Vagina (tissue), 2 donors: ENCODE data around the gene PIK3R6. TPM values are rescaled to one million over a fixed set of nuclear protein-coding genes. Genes with fewer than 3 reads are reported as not detected.

Experiments
- DNase-seq, 2 donors: peaks; one replicate each; pipeline ENCODE4 v3.0.0-alpha.2; 2017; ENCODE audit errors: extremely low spot score in 2 of 2
- H3K27ac ChIP-seq: fragments of 200-600 bp; sonication (generic); one replicate; pipeline ENCODE4 v1.5.1; 2019
- H3K27me3 ChIP-seq: fragments of 200-600 bp; sonication (generic); one replicate; pipeline ENCODE4 v1.5.1; 2019
- H3K36me3 ChIP-seq, 2 donors: fragments of 200-600 bp; sonication (generic); one replicate each; pipeline ENCODE4 v1.5.1; 2017 to 2019
- H3K4me1 ChIP-seq: fragments of 200-600 bp; sonication (generic); one replicate; pipeline ENCODE4 v1.5.1; 2019
- H3K4me3 ChIP-seq, 2 donors: fragments of 200-600 bp; sonication (generic); 1 replicate in 1 of 2; 2 replicates in 1 of 2; pipeline ENCODE4 v1.5.1; 2016 to 2019
- H3K9me3 ChIP-seq: fragments of 200-600 bp; sonication (generic); one replicate; pipeline ENCODE4 v1.5.1; 2019
- CTCF ChIP-seq, 3 experiments: fragments of 450-650 bp in 2 of 3; fragments of 200-600 bp in 1 of 3; sonication (generic) in 1 of 3; IDR thresholded peaks; one replicate each; pipeline ENCODE4 v1.5.1; 2017 to 2019; ENCODE audit warnings: antibody characterized with exemption in 3 of 3, mild to moderate bottlenecking in 2 of 3, moderate library complexity in 2 of 3
- POLR2A ChIP-seq, 2 donors: fragments of 450-650 bp; IDR thresholded peaks; one replicate each; pipeline ENCODE4 v1.6.1; 2017; ENCODE audit warnings: antibody characterized with exemption in 2 of 2, mild to moderate bottlenecking in 2 of 2, moderate library complexity in 2 of 2
- POLR2AphosphoS5 ChIP-seq, 2 donors: sonication (generic); formaldehyde crosslinking; IDR thresholded peaks; one replicate each; pipeline ENCODE4 v1.9.0; 2017; ENCODE audit warnings: antibody characterized with exemption in 2 of 2, mild to moderate bottlenecking in 2 of 2, low read depth in 1 of 2; ENCODE audit not compliant: insufficient read depth in 1 of 2
- intact Hi-C: fragments of 100-400 bp; cut with DNase I; formaldehyde crosslinking; loops from one replicate; pipeline ENCODE4 v1.15.1; 2023
- total RNA-seq: library from RNA; depleted of rRNA; stranded (reverse); fragments of >200 nt; gene quantifications from one replicate; pipeline ENCODE4 v1.2.3, GENCODE V29; 2016

PIK3R6 gene
- total RNA-seq, 1 donor from 2014 or later: 3.2 TPM

- H3K27ac ChIP-seq: no peak overlapping the region
- no peaks in the 10 kb centered on the region for H3K27me3 ChIP-seq
- intact Hi-C loops: no loop called here
- TF ChIP-seq POLR2A (IDR thresholded peaks at IDR 0.05) (no peak), POLR2AphosphoS5 (IDR thresholded peaks at IDR 0.05; ENCODE audit: insufficient read depth in 1 of 2, low read depth in 1 of 2) (no peak), CTCF (IDR thresholded peaks at IDR 0.05) (no peak)
- peak in 1 of 2 donors; percentile 27 for DNase-seq
- no peaks in the 10 kb centered on the region for H3K36me3 ChIP-seq
- no peaks in the 10 kb centered on the region for H3K9me3 ChIP-seq
- H3K4me3 ChIP-seq: no peak overlapping the region
- H3K4me1 ChIP-seq: no peaks in the 10 kb centered on the region
Observed at GRCh38 chr17:8829036-8829941, 38.2 kb downstream of the PIK3R6 start.

GRCh38 chr17:8828517-8828875 lies 39.0 kb downstream of the PIK3R6 start:
- intact Hi-C loops: no loop called here
- no peaks in the 10 kb centered on the region for H3K4me1 ChIP-seq
- no peak overlapping the region for H3K27ac ChIP-seq
- H3K4me3 ChIP-seq: no peak overlapping the region
- no peak for DNase-seq
- no peaks in the 10 kb centered on the region for H3K9me3 ChIP-seq
- H3K27me3 ChIP-seq: no peaks in the 10 kb centered on the region
- H3K36me3 ChIP-seq: no peaks in the 10 kb centered on the region
- TF ChIP-seq POLR2A (IDR thresholded peaks at IDR 0.05) (no peak), POLR2AphosphoS5 (IDR thresholded peaks at IDR 0.05; ENCODE audit: insufficient read depth in 1 of 2, low read depth in 1 of 2) (no peak), CTCF (IDR thresholded peaks at IDR 0.05) (no peak)

DNA sequence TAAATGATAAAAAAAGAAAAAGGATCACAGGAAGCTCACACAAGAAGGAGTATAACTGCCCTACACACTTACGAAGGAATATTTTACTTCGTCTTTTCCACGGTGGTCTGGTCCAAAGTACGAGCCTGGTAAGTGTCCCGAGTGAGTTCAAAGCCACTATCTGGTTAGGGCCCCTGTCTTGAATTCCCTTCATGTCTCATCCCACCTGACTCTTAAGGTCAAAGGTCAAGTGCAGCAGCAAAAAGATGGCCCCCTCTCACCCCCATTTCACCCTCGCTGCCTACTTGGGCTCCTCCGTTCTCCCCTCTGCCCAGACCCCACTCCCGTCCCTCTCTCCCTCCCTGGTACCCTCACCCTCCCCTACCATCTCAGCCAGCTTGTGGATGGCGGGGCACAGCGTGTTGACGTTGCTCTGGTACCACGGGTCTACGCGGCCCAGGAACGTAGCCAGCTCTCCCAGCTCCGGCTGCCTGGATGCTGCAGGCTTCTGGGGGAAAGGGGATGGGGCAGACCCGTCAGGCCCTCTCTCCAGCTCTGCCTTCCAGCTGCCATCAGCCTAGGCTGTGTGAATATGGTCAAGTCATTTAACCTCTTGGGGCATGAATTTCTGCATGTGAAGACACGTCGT lies 40.6 kb downstream of the PIK3R6 start:
- Histone ChIP-seq H3K27me3 (no peaks in the 10 kb centered on the region), H3K4me3 (no peak overlapping the region), H3K4me1 (no peaks in the 10 kb centered on the region), H3K9me3 (no peaks in the 10 kb centered on the region), H3K36me3 (no peaks in the 10 kb centered on the region), H3K27ac (no peak overlapping the region)
- DNase-seq: peak; percentile 47 to 89
- TF ChIP-seq CTCF (IDR thresholded peaks at IDR 0.05) (no peak), POLR2A (IDR thresholded peaks at IDR 0.05) (no peak), POLR2AphosphoS5 (IDR thresholded peaks at IDR 0.05; ENCODE audit: insufficient read depth in 1 of 2, low read depth in 1 of 2) (no peak)
- intact Hi-C loops: no loop called here

DNA sequence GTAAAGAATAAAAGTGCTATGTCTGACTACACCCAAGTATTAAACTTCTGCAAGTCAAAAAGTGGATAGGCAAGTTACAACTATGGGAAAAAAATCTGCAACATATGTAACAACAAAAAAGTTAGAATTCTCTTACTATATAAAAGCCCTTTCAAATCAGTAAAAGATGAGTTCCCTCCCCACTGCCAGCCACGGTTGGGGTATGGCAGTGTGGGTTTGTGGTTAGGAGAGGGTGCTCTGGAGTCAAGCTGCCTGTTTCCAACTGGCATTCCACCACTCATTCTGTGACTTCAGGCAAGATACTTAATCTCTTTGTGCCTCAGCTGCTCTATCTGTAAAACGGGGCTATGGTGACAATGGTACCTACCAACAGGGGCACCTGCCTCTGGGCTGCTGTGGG lies 41.7 kb downstream of the PIK3R6 start:
- TF ChIP-seq POLR2A (IDR thresholded peaks at IDR 0.05) (no peak), POLR2AphosphoS5 (IDR thresholded peaks at IDR 0.05; ENCODE audit: insufficient read depth in 1 of 2, low read depth in 1 of 2) (no peak), CTCF (IDR thresholded peaks at IDR 0.05) (no peak)
- H3K36me3 ChIP-seq: no peaks in the 10 kb centered on the region
- H3K27me3 ChIP-seq: no peaks in the 10 kb centered on the region
- no peak overlapping the region for H3K27ac ChIP-seq
- H3K9me3 ChIP-seq: no peaks in the 10 kb centered on the region
- no peaks in the 10 kb centered on the region for H3K4me1 ChIP-seq
- intact Hi-C loops: no loop called here
- H3K4me3 ChIP-seq: no peak overlapping the region
- DNase-seq: peak; percentile 11 to 22

- Histone ChIP-seq H3K4me3 (no peak overlapping the region), H3K27ac (no peak overlapping the region), H3K36me3 (no peaks in the 10 kb centered on the region), H3K27me3 (no peaks in the 10 kb centered on the region), H3K4me1 (no peaks in the 10 kb centered on the region), H3K9me3 (no peaks in the 10 kb centered on the region)
- TF ChIP-seq POLR2AphosphoS5 (IDR thresholded peaks at IDR 0.05; ENCODE audit: insufficient read depth in 1 of 2, low read depth in 1 of 2) (no peak), CTCF (IDR thresholded peaks at IDR 0.05) (no peak)
- intact Hi-C loops: no loop called here
- peak; percentile 69 to 79 for DNase-seq
Observed at GRCh38 chr17:8823279-8823678, 44.2 kb downstream of the PIK3R6 start.
